H1 (cell line): ENCODE data around the gene RSU1.

Source experiments
- EZH2 ChIP-seq: fragments of 200-600 bp; sonication (generic); IDR thresholded peaks from 2 replicates; pipeline ENCODE4 v1.7.1; 2012; ENCODE audit warnings: low read depth, mild to moderate bottlenecking, moderate library complexity, low read length, inconsistent platforms; ENCODE audit not compliant: severe bottlenecking
- POLR2A ChIP-seq, 2 experiments: IDR thresholded peaks; 1 replicate in 1 of 2; 2 replicates in 1 of 2; pipeline ENCODE4 v1.6.1; 2011; ENCODE audit warnings: low read depth in 2 of 2, low read length in 2 of 2, mild to moderate bottlenecking in 2 of 2; ENCODE audit errors: control extremely low read depth in 1 of 2
- POU5F1 ChIP-seq: IDR thresholded peaks from 2 replicates; pipeline ENCODE4 v1.6.1; 2011; ENCODE audit warnings: low read depth, mild to moderate bottlenecking, low read length, moderate library complexity
- SRF ChIP-seq: IDR thresholded peaks from 2 replicates; pipeline ENCODE4 v1.6.1; 2011; ENCODE audit warnings: mild to moderate bottlenecking, low read depth, low read length, moderate library complexity
- TF ChIP-seq, protein P1 (sequence below), 3 experiments: IDR thresholded peaks; 1 replicate in 2 of 3; 2 replicates in 1 of 3; pipeline versions ENCODE4 v1.5.1 to v1.6.1; 2011; ENCODE audit warnings: low read length in 3 of 3, mild to moderate bottlenecking in 3 of 3, inconsistent platforms in 2 of 3, low read depth in 1 of 3, moderate library complexity in 1 of 3; ENCODE audit not compliant: insufficient read depth in 1 of 3; ENCODE audit errors: control extremely low read depth in 1 of 3

DNA sequence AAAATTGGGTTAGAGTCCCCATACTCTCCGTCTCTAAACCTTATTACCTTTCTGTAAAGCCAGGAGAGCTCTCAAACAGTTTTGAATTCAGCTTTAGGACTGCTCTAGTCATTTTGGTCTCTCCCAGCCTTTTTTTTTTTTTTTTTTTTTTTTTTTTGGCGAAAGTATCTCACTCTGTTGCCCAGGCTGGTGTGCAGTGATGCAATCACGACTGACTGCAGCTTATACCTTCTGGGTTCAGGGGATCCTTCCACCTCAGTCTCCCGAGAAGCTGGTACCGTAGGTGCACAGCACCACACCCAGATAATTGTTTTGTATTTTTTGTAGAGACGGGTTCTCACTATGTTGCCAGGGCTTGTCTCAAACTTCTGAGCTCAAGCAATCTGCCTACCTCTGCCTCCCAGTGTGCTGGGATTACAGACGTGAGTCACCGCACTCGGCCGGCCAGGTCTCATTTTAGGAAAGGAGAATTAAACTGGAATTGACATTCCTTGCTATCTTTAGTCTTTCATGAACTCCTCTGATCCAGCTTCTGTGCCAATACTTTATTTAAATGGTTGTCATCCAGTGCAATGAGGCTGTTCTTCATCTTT lies 31.4 kb upstream of the RSU1 start:
- TF ChIP-seq, protein P1, sequence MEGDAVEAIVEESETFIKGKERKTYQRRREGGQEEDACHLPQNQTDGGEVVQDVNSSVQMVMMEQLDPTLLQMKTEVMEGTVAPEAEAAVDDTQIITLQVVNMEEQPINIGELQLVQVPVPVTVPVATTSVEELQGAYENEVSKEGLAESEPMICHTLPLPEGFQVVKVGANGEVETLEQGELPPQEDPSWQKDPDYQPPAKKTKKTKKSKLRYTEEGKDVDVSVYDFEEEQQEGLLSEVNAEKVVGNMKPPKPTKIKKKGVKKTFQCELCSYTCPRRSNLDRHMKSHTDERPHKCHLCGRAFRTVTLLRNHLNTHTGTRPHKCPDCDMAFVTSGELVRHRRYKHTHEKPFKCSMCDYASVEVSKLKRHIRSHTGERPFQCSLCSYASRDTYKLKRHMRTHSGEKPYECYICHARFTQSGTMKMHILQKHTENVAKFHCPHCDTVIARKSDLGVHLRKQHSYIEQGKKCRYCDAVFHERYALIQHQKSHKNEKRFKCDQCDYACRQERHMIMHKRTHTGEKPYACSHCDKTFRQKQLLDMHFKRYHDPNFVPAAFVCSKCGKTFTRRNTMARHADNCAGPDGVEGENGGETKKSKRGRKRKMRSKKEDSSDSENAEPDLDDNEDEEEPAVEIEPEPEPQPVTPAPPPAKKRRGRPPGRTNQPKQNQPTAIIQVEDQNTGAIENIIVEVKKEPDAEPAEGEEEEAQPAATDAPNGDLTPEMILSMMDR (IDR thresholded peaks at IDR 0.05; ENCODE audit: control extremely low read depth in 1 of 3, insufficient read depth in 1 of 3, low read depth in 1 of 3, low read length in 3 of 3), result no peak
- TF ChIP-seq POLR2A (IDR thresholded peaks at IDR 0.05; ENCODE audit: control extremely low read depth in 1 of 2, low read depth in 2 of 2, low read length in 2 of 2) (no peak), EZH2 (no peak), POU5F1 (no peak), SRF (no peak)
